HG03097 (cell line): Measurements from ENCODE around the gene AFF3.
"Not testable (repeated sequence)": the region's sequence is repeated elsewhere in the genome, so short reads cannot be mapped to it uniquely, and the experiment has no call there.

Experiments used
- ATAC-seq: cut with Tn5 transposase; IDR thresholded peaks from one replicate; pipeline ENCODE4 v1.9.1; 2021; ENCODE audit not compliant: unreplicated experiment, low FRiP score

Gene AFF3

DNA sequence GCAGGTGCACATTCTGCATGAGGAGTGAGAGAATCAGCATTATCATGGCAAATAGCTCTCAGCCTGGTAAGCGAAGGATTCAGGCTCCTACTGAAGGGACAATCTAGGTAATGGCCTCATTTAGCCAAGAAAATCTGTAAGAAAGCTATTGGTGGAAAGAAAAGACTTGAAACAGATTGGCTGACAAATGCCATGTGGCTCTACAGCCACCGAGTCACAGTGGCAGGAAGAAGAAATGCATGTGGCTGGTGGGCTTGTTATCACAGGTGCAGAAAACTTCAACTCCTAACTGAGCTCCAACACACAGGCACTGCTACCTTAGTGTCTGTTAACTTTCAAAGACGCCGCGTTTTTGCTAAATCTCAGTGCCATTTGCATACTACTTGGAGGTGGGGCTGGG is 592.0 kb downstream of the AFF3 start:
- ATAC-seq: no peak

DNA sequence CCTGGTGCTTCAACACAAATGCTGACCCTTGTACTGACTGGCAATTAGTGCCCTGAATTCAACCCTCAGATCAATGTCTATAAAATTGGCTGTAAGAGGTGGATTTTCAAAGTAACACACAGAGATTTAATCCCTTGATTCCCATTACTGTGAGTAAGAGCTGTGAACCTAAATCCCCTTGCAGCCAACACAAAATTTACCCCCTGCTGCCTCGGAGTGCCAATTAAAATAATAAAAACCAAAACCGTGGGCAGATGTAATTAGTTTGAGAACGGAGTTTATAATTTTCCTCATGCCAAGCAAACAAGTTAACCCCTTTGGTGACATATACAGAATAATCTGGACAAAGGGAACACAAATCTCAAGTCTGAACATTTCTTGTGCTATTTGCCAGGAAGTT is 596.8 kb downstream of the AFF3 start:
- no peak for ATAC-seq

DNA sequence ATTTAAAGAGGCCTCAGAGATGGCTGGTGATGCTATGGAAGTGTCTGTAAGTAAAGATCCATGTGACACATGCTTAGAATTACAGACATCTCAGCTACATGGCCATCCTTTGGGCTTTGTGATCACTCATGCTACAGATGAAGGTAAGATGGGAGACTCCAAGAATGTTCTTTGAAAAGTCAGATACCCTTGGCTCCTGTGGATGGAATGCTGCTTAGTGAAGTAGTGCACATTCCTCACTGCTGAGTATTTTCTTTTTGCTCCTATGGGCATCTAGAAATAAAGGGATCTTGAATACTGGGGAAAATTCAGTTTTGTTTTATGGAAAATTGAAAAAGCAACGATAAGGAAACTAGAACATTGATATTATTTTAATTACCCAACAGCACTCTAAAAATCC is 597.3 kb downstream of the AFF3 start:
- no peak for ATAC-seq

DNA sequence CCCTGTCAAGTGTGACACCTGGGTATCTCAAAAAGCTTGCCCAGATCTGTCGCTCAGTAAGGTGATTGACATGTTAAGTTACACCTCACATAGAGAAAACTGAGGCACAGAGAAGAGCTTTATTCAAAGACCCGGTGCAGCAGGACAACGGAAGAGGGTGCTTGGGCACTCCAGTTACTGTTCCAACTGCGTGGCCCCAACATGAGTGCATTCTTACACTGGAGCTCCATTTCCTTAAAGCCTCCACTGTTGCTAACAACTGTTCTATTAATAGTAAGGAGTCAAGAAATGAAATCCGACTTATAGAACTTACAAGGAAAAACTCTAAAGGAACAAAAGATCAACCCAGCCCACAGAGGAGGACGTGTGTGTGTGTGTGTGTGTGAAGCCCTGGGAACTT is 597.8 kb downstream of the AFF3 start:
- no peak for ATAC-seq

- ATAC-seq: no peak
These were observed 599.1 kb downstream of the AFF3 start for GRCh38 chr2:99543247-99543646.

DNA sequence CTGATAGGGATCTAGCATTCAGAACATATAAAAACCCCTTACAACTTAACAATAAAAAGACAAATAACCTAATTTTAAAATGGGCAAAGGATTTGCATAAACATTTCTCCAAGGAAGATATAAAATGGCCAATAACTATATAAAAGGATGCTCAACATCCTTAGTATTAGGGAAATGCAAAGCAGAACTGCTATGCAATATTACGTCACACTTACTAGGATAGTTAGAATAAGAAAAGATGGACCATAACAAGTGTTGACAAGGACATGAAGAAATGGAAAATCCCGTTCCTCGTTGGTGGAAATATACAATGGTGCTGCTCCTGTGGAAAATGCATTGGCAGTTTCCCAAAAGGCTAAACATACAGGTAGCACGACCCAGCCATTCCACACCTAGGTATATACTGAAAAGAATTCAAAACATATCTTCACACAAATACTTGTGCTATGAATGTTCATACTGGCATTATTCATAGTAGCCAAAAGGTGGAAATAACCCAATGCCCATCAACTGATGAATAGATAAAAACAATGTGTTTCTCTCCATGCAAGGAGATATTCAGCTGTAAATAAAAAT is 604.4 kb downstream of the AFF3 start:
- no peak for ATAC-seq

DNA sequence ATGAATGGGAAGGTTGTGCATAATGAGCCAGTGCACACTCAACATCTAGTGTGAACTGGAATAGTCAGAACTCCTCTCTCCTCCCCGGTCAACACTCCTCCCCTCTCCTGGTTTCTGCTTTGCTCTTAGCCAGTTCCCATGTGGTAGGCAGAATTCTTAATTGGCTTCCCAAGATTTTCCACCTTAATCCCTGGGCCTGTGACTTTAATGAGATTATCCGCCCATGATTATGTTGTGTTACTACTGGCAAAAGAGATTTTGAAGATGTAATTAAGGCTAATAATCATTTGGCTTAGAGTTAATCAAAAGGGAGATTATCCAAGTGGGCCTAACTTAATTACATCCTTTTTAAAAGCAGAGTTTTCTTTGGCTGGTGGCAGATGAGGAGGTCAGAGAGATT is 618.3 kb downstream of the AFF3 start:
- no peak for ATAC-seq

DNA sequence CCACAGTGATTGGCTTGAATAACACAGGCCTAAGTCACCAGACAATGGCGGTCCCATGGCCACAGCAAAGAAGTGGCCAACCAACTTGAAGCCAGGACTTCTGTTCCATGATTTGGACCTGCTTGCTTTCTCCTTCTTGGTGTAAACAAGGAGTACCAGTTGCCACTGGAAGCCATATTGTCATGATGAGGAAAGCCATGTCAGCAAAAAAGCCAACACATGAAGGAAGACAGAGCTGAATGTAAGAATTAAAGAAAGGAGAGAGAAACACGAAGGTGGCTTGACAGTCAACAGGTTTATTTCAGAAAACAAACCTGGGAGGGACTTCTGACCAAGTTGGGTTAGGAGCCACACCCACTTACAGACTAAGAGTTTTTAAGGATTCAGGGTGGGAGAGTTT is 620.2 kb downstream of the AFF3 start:
- ATAC-seq: no peak

DNA sequence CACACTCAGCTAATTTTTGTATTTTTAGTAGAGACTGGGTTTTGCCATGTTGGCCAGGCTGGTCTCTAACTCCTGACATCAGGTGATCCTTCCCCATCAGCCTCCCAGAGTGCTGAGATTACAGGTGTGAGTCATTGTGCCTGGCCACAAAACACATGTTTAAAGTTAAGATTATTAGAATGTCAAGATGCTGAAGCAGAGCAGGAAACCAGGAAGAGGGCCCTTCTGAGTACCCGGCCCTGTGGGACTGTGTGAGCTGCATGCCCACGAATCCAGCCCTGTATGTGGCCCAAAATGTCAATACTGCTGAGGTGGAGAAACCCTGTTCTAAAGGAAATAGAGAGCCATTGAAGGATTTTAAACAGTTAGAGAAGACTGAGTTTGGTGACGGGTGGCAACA is 621.6 kb downstream of the AFF3 start:
- ATAC-seq: no peak

DNA sequence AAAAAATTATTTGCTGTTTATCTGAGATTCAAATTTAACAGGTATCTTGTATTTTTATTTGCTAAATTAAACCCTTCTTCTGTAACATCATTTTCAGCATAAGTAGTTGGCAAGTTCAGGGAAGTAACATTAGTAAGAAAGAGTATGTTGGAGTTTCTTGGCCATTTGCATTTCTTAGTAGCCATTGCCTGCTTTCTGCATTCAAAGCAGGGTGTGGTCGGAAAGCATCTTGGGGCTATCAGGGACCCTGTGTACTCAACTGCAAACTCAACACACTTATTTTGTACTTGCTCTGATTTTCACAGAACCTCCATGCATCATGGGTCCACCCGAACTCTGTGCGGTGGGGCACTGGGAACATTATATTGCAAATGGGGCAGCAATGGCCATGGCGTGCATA is 622.2 kb downstream of the AFF3 start:
- ATAC-seq: no peak

DNA sequence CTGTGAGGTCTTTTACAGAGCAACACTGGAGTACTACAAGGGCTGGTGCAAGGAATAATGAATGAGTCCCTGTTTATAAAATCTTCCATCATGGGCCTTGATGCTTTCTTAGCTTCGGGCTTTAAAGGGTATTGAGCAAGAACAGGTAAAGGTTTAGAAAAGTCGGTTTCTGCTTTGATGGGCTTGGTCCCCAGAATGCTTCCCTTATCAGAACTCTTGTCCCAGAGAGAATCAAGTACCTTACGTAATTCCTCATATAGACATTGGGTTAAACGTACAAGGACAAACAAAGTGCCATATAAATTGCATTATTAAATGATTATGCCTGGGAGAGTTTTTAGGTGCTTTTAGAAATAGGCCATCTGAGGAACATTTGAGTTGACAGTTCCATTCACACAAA is 628.0 kb downstream of the AFF3 start:
- no peak for ATAC-seq

DNA sequence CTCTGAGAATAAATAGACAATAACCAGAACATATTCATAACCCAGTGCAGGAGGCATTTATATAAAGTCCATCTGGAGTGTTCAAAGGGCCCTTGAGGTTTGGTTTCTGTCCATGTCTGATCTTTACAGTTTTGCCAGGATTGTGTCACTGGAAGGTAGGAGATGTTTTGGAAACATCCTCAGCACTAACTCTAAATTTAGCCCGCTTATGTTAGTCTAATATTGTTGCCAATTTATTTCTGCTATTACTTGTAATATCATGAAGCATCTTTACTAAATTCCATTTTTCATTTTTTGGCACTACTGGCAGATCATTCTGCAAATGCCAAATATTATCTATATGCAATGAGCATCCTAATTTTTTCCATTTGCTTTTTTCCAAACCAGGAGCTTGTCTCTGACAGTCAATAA is 630.2 kb downstream of the AFF3 start:
- no peak for ATAC-seq

GRCh38 chr2:99509387-99509786 is 633.0 kb downstream of the AFF3 start:
- no peak for ATAC-seq

GRCh38 chr2:99507937-99508818 is 634.2 kb downstream of the AFF3 start:
- no peak for ATAC-seq

- ATAC-seq: no peak
These were observed 637.4 kb downstream of the AFF3 start for GRCh38 chr2:99504844-99505584.

- not testable (repeated sequence) for ATAC-seq
These were observed 638.6 kb downstream of the AFF3 start for GRCh38 chr2:99503662-99504416.

GRCh38 chr2:99496021-99496420 is 646.4 kb downstream of the AFF3 start:
- ATAC-seq: no peak
